Lower leg skin (tissue), 4 donors: ENCODE results near the gene SLC34A1. TPM values are rescaled to one million over a fixed set of nuclear protein-coding genes. Genes with fewer than 3 reads are reported as not detected.

ENCODE experiments used
- DNase-seq, 2 donors: peaks; one replicate each; pipeline ENCODE4 v3.0.0-alpha.2; 2019; ENCODE audit warnings: low spot score in 2 of 2
- H3K4me3 ChIP-seq: fragments of 200-600 bp; sonication (generic); 2 replicates; pipeline ENCODE4 v1.5.1; 2017; ENCODE audit warnings: mild to moderate bottlenecking, low read depth; ENCODE audit not compliant: poor library complexity, severe bottlenecking
- CTCF ChIP-seq, 3 donors: fragments of 450-650 bp; IDR thresholded peaks; one replicate each; pipeline ENCODE4 v1.5.1; 2016; ENCODE audit warnings: antibody characterized with exemption in 3 of 3, mild to moderate bottlenecking in 3 of 3, moderate library complexity in 2 of 3
- POLR2A ChIP-seq, 2 donors: fragments of 450-650 bp; IDR thresholded peaks; one replicate each; pipeline ENCODE4 v1.6.1; 2016 to 2017; ENCODE audit warnings: antibody characterized with exemption in 2 of 2, mild to moderate bottlenecking in 1 of 2, moderate library complexity in 1 of 2
- WGBS, 2 donors: methylation state at CpG; one replicate each; pipeline ENCODE4 v1.1.5; 2018; 5-methylcytosine and 5-hydroxymethylcytosine counted together
- intact Hi-C: fragments of 100-400 bp; cut with DNase I; formaldehyde crosslinking; loops from one replicate; pipeline ENCODE4 v1.15.0; 2023; ENCODE audit warnings: low total_unique reads
- total RNA-seq, 4 donors: library from RNA; depleted of rRNA; stranded (reverse); fragments of >200 nt; gene quantifications; one replicate each; pipeline ENCODE4 v1.1.0, GENCODE V29; 2016

SLC34A1 gene
- total RNA-seq, 4 donors from 2014 or later, result 0.12 to 0.39 TPM; not detected in 2

- intact Hi-C loops, result no loop called here
- TF ChIP-seq CTCF (IDR thresholded peaks at IDR 0.05) (no peak), POLR2A (IDR thresholded peaks at IDR 0.05) (no peak)
These were observed 54.2 kb downstream of the SLC34A1 start for GRCh38 chr5:177438468-177438867.

GRCh38 chr5:177439518-177440053 lies 55.4 kb downstream of the SLC34A1 start:
- TF ChIP-seq POLR2A (IDR thresholded peaks at IDR 0.05), result no peak
- no peak for TF ChIP-seq CTCF (IDR thresholded peaks at IDR 0.05)
- H3K4me3 ChIP-seq, result no peak overlapping the region
- no peak for DNase-seq
- 83 to 85% methylated on average over 4 of the region's 4 CpGs for WGBS, 2 donors
- intact Hi-C loops, result no loop called here

More at GRCh38 chr5:177438468-177438867, 54.2 kb downstream of the SLC34A1 start:
- H3K4me3 ChIP-seq, result no peak overlapping the region
- 78 to 83% methylated on average over 10 of the region's 10 CpGs for WGBS, 2 donors
- no peak for DNase-seq

- no peak for DNase-seq
- intact Hi-C loops, result no loop called here
- TF ChIP-seq POLR2A (IDR thresholded peaks at IDR 0.05), result no peak
- TF ChIP-seq CTCF (IDR thresholded peaks at IDR 0.05), result no peak
- 52 to 63% methylated on average over 19 to 23 of the region's 24 CpGs for WGBS, 2 donors
- H3K4me3 ChIP-seq, result no peak overlapping the region
These were observed 56.2 kb downstream of the SLC34A1 start for GRCh38 chr5:177440211-177440989.

- no peak for DNase-seq
- intact Hi-C loops, result no loop called here
- TF ChIP-seq CTCF (IDR thresholded peaks at IDR 0.05), result no peak
- TF ChIP-seq POLR2A (IDR thresholded peaks at IDR 0.05), result no peak
- H3K4me3 ChIP-seq, result no peak overlapping the region
- WGBS, 2 donors, result 70 to 76% methylated on average over 26 of the region's 26 CpGs
These were observed 57.0 kb downstream of the SLC34A1 start for GRCh38 chr5:177440990-177441780.

- intact Hi-C loops, result no loop called here
- no peak for DNase-seq
- TF ChIP-seq CTCF (IDR thresholded peaks at IDR 0.05), result no peak
- no peak for TF ChIP-seq POLR2A (IDR thresholded peaks at IDR 0.05)
- H3K4me3 ChIP-seq, result no peak overlapping the region
- whole genome bisulfite sequencing, 2 donors, result 77 to 80% methylated on average over 18 to 19 of the region's 20 CpGs
These were observed 58.0 kb downstream of the SLC34A1 start for GRCh38 chr5:177442066-177442826.
